ENCODE results near the gene PI4KA.
"Not testable (repeated sequence)": the region's sequence is repeated elsewhere in the genome, so short reads cannot be mapped to it uniquely, and the experiment has no call there.

Gene PI4KA

GRCh38 chr22:20721409-20722218 is 137.0 kb downstream of the PI4KA start:
- DNase-seq (ENCODE audit: low read depth), result no peak

- DNase-seq (ENCODE audit: low read depth), result no peak
These were observed 137.8 kb downstream of the PI4KA start for GRCh38 chr22:20720692-20721408.

- DNase-seq (ENCODE audit: low read depth), result not testable (repeated sequence)
These were observed 139.9 kb downstream of the PI4KA start for GRCh38 chr22:20718727-20719126.

GRCh38 chr22:20717981-20718380 is 140.6 kb downstream of the PI4KA start:
- not testable (repeated sequence) for DNase-seq (ENCODE audit: low read depth)

- not testable (repeated sequence) for DNase-seq (ENCODE audit: low read depth)
These were observed 141.3 kb downstream of the PI4KA start for GRCh38 chr22:20717213-20717866.

GRCh38 chr22:20713116-20713515 is 145.5 kb downstream of the PI4KA start:
- not testable (repeated sequence) for DNase-seq (ENCODE audit: low read depth)

- not testable (repeated sequence) for DNase-seq (ENCODE audit: low read depth)
These were observed 148.6 kb downstream of the PI4KA start for GRCh38 chr22:20709966-20710365.

- DNase-seq (ENCODE audit: low read depth), result not testable (repeated sequence)
These were observed 151.0 kb downstream of the PI4KA start for GRCh38 chr22:20707549-20708118.

- not testable (repeated sequence) for DNase-seq (ENCODE audit: low read depth)
These were observed 154.6 kb downstream of the PI4KA start for GRCh38 chr22:20703816-20704609.

GRCh38 chr22:20703414-20703806 is 155.2 kb downstream of the PI4KA start:
- not testable (repeated sequence) for DNase-seq (ENCODE audit: low read depth)

GRCh38 chr22:20702546-20703413 is 155.8 kb downstream of the PI4KA start:
- DNase-seq (ENCODE audit: low read depth), result peak; percentile 97

- not testable (repeated sequence) for DNase-seq (ENCODE audit: low read depth)
These were observed 156.5 kb downstream of the PI4KA start for GRCh38 chr22:20702175-20702545.

GRCh38 chr22:20701680-20702136 is 156.9 kb downstream of the PI4KA start:
- not testable (repeated sequence) for DNase-seq (ENCODE audit: low read depth)

GRCh38 chr22:20700347-20700746 is 158.3 kb downstream of the PI4KA start:
- not testable (repeated sequence) for DNase-seq (ENCODE audit: low read depth)

GRCh38 chr22:20699856-20700255 is 158.8 kb downstream of the PI4KA start:
- not testable (repeated sequence) for DNase-seq (ENCODE audit: low read depth)

- DNase-seq (ENCODE audit: low read depth), result peak; percentile 9
These were observed 161.0 kb downstream of the PI4KA start for GRCh38 chr22:20697481-20698113.

- not testable (repeated sequence) for DNase-seq (ENCODE audit: low read depth)
These were observed 162.6 kb downstream of the PI4KA start for GRCh38 chr22:20696056-20696455.

GRCh38 chr22:20695205-20695604 is 163.4 kb downstream of the PI4KA start:
- not testable (repeated sequence) for DNase-seq (ENCODE audit: low read depth)

GRCh38 chr22:20694256-20694655 is 164.4 kb downstream of the PI4KA start:
- not testable (repeated sequence) for DNase-seq (ENCODE audit: low read depth)

GRCh38 chr22:20692926-20693325 is 165.7 kb downstream of the PI4KA start:
- not testable (repeated sequence) for DNase-seq (ENCODE audit: low read depth)
